22Rv1 (cell line): Measurements from ENCODE around the gene WAC.
"Not testable (repeated sequence)": the region's sequence is repeated elsewhere in the genome, so short reads cannot be mapped to it uniquely, and the experiment has no call there.

Experiments
- H3K27ac ChIP-seq: fragments of 450-650 bp; 2 replicates; pipeline ENCODE4 v1.5.1; 2017
- ZFX ChIP-seq: fragments of 450-650 bp; IDR thresholded peaks from 2 replicates; pipeline ENCODE4 v1.6.1; 2017; ENCODE audit warnings: antibody characterized with exemption, borderline replicate concordance
- TF ChIP-seq, protein P1 (sequence below): fragments of 450-650 bp; IDR thresholded peaks from 2 replicates; pipeline ENCODE4 v1.5.1; 2017; ENCODE audit warnings: mild to moderate bottlenecking

WAC gene

DNA sequence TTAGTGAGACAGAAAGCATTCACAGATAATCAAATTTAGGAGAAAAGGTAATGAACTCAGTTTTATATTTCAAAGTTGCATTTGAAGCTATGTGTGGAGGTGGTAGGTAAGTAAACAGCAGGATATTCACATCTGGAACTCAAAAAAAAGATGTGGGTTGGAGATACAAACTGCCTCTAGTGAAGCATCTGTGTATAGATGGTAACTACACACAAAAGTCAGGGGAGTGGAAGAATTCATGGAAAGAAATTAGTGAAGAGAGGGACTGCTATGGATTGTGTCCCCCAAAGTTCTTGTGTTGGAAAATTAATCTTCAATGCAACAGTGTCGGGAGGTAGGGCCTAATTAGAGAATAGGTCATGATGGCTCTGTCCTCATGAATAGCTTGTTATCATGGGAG, 18.3 kb upstream of the WAC start:
- no peak overlapping the region for H3K27ac ChIP-seq

DNA sequence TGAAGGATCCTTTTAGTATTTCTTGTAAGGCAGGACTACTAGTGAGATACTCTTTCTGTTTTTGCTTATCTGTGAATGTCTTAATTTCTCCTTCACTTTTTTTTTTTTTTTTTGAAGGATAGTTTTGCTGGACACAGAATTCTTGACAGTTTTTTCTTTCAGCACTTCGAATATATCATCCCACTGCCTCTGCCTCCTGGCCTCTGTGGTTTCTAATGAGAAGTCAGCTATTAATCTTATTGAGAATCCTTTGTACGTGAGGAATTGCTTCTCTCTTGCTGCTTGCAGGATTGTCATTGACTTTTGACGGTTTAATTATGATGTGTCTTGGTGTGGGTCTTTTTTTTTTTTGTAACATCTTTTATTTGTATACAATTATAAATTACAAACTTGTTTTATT, 12.6 kb upstream of the WAC start:
- TF ChIP-seq, protein P1, sequence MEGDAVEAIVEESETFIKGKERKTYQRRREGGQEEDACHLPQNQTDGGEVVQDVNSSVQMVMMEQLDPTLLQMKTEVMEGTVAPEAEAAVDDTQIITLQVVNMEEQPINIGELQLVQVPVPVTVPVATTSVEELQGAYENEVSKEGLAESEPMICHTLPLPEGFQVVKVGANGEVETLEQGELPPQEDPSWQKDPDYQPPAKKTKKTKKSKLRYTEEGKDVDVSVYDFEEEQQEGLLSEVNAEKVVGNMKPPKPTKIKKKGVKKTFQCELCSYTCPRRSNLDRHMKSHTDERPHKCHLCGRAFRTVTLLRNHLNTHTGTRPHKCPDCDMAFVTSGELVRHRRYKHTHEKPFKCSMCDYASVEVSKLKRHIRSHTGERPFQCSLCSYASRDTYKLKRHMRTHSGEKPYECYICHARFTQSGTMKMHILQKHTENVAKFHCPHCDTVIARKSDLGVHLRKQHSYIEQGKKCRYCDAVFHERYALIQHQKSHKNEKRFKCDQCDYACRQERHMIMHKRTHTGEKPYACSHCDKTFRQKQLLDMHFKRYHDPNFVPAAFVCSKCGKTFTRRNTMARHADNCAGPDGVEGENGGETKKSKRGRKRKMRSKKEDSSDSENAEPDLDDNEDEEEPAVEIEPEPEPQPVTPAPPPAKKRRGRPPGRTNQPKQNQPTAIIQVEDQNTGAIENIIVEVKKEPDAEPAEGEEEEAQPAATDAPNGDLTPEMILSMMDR: no peak
- TF ChIP-seq ZFX: no peak
- H3K27ac ChIP-seq: no peak overlapping the region

More for the DNA sequence above, 18.3 kb upstream of the WAC start:
- TF ChIP-seq ZFX: no peak
- TF ChIP-seq, protein P1: no peak

DNA sequence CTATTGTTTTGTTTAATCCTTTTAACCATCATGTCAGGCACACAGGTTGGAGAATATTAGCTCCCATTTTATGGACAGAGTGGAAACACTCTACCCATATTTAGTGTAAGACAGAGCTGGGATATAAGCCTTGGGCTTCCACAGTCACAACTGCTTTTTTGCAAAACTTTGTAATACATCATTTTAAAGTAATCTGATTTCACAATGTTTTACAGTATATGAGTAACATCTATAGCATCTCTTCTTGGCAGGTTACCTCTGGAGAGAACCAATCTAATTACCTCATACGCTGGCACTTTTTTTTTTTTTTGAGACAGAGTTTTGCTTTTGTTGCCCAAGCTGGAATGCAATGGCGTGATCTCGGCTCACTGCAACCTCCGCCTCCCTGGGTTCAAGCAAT, 12.1 kb upstream of the WAC start:
- H3K27ac ChIP-seq: not testable (repeated sequence)

DNA sequence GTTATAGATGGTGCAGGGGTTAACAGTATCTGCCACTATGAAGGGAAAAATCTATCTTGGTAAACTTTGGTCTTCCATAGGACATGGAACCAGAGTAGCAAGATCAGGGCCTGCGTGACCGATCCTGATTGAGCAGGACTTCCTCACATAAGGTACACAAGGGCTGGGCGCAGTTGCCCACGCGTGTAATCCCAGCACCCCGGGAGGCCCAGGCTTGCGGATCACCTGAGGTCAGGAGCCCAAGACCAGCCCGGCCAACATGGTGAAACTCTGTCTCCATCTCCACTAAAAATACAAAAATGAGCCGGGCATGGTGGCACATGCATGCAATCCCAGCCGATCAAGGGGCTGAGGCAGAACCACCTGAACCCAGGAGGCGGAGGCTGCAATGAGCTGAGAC, 11.0 kb upstream of the WAC start:
- not testable (repeated sequence) for H3K27ac ChIP-seq

DNA sequence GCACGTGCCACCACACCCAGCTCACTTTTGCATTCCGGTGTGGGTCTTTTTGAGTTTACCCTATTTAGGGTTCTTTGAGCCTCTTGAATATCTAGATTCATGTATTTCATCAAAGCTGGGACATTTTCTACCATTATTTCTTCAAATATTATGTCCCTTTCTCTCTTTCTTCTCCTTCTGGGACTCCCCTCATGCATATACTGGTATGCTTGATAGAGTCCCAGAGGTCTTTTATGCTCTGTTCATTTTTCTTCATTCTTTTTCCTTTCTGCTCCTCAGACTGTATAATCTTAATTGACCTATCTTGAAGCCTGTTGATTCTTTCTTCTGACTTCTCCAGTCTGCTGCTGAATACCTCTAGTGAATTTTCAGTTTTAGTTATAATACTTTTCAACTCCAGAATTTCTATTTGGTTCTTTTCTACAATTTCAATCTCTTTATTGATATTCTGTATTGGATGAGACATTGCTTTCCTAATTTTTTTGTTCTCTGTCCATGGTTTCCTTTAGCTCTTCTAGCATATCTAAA, 9.1 kb upstream of the WAC start:
- H3K27ac ChIP-seq: no peak overlapping the region
- TF ChIP-seq ZFX: no peak
- TF ChIP-seq, protein P1: no peak

DNA sequence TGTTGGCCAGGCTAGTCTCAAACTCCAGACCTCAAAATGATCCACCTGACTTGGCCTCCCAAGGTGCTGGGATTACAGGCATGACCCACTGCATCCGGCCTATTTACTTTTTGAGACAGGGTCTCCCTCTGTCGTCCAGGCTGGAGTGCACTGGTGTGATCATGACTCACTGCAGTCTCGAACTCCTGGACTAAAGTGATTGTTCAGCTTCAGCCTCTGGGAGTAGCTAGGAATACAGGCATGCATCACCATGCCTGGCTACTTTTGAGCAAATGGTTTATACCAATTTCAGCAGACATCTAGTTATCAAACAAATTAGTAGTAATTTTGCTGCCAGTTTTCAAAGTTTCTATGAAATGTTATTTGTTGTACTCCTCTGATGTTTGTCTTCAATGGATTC, 2.2 kb upstream of the WAC start:
- TF ChIP-seq, protein P1: no peak
- TF ChIP-seq ZFX: no peak

DNA sequence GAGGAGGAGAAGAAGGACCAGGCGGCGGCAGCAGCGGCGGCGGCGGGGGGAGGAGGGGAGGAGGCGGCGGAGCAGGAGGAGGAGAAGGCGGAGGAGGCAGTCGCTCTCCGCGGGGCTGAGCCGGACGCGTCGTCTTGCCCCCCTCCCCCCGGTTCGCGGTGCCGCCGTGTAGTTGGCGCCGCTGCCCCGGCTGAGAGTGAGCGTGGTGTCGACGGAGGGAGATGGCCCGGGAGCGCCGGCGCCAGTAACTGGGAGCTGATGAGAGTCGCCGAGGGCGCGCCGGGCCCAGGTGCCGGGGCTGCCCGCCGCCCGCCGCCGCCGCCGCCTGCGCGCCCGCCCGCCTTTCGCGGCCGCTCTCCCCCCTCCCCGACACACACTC, 257 bp downstream of the WAC start:
- TF ChIP-seq ZFX: no peak
- TF ChIP-seq, protein P1: no peak
- H3K27ac ChIP-seq: peak overlapping the region; percentile 96

More for the DNA sequence above, 2.2 kb upstream of the WAC start:
- no peak overlapping the region for H3K27ac ChIP-seq

DNA sequence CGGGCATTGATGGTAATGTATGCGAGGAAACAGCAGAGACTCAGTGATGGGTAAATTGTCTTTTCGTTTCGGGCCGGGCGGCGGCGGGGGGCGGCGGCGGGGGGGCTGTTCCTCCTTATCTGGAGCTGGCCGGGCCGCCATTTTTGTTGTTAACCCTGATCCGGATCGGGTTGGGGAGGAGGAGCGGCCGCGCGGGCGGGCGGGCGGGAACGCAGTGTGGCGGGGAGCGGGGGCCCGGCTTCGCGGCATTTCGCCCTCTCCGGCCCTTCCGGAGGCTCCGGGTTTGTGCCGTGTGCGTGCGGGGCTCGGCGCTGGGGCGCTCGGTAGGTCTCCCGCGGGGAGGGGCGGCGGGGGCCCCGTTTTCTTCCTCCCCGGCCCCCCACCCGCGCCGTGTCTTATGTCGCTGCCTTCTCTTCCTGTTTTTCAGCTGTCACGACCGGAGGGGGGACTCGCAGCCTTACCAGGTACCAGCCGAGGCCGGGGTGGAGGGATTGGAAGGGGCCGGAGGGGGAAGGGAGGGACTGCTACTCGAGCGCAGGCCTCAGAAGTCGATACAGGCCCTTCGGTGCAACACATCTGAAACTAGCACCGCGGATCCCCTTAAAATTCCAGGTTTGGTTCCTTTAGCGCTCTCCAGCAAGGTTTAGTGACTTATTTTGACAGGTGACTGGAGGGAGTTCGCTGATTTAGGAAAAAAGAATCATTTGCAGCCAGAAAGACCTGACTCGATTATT, 820 bp downstream of the WAC start:
- 0 out of 2 replicates have a peak, but pooled peaks have one; percentile 32 for TF ChIP-seq ZFX
- TF ChIP-seq, protein P1: no peak

More for the DNA sequence above, 820 bp downstream of the WAC start:
- peak overlapping the region; percentile 96 for H3K27ac ChIP-seq
